RWPE2 (cell line): ENCODE measurements around the gene FOXN3.

ENCODE experiments used
- ATAC-seq: fragments of 200-7000 bp; cut with Tn5 transposase; 3 replicates; pipeline ENCODE4 v1.9.1; 2021; ENCODE audit warnings: low read depth
- DNase-seq: peaks from one replicate; pipeline ENCODE4 v3.0.0-alpha.2; 2020; ENCODE audit warnings: low spot score
- H3K27ac ChIP-seq: fragments of 450-650 bp; 2 replicates; pipeline ENCODE4 v1.5.1; 2017; ENCODE audit warnings: mild to moderate bottlenecking; ENCODE audit not compliant: poor library complexity, severe bottlenecking
- H3K27me3 ChIP-seq: fragments of 250-450 bp; sonication (Bioruptor Pico); 2 replicates; pipeline ENCODE4 v1.5.1; 2021; ENCODE audit warnings: mild to moderate bottlenecking, moderate library complexity; ENCODE audit not compliant: insufficient read depth, poor library complexity, severe bottlenecking
- H3K36me3 ChIP-seq: fragments of 250-450 bp; sonication (Bioruptor Pico); 2 replicates; pipeline ENCODE4 v1.5.1; 2020; ENCODE audit warnings: low read depth, mild to moderate bottlenecking, moderate library complexity
- H3K4me1 ChIP-seq: fragments of 250-450 bp; sonication (Bioruptor Pico); 2 replicates; pipeline ENCODE4 v1.5.1; 2021; ENCODE audit warnings: mild to moderate bottlenecking, moderate library complexity; ENCODE audit not compliant: insufficient read depth, poor library complexity, severe bottlenecking
- H3K4me3 ChIP-seq: fragments of 250-450 bp; sonication (Bioruptor Pico); 2 replicates; pipeline ENCODE4 v1.5.1; 2021; ENCODE audit warnings: mild to moderate bottlenecking, moderate library complexity; ENCODE audit not compliant: severe bottlenecking
- H3K9me3 ChIP-seq: fragments of 250-450 bp; sonication (Bioruptor Pico); 2 replicates; pipeline ENCODE4 v1.5.1; 2021; ENCODE audit warnings: mild to moderate bottlenecking, moderate library complexity; ENCODE audit not compliant: severe bottlenecking
- TF ChIP-seq, protein P1 (sequence below): fragments of 450-650 bp; IDR thresholded peaks from one replicate; pipeline ENCODE4 v1.5.1; 2017; ENCODE audit warnings: mild to moderate bottlenecking, moderate library complexity; ENCODE audit not compliant: poor library complexity, severe bottlenecking

Gene FOXN3

DNA sequence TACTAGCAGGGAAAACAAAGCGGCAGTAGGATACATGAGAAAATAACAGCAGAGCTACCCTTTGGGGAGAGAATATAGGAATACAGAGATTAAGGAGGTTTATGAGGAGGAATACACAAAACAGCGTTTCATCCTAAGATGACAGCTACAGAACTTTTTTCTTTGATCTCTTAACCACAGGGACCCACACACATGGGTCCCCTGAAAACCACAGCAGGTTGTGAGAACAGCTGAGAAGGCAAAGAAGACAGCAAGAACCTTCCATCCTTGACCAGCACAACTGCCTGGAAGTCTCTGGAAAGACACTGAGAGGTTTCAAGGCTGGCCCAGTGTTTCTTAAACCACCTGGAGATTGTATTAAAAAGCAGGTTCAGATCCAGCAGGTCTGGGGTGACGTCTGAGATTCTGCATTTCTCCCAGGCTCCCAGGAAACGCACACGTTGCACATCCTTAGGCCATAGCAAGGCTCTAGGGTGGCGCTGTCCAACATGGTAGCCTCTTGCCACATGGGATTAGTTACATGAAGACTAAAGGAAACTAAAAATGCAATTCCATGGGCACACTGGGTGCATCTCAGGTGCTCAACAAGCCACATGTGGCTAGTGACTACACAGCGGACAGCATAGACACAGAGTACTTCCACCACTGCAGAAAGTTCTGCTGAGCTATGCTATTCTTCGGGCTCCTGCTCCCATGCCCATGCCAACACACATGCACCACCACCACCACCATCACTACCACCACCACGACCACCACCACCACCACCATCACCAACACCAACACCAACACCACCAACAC is 92.3 kb downstream of the FOXN3 start:
- Histone ChIP-seq H3K36me3 (no peaks in the 10 kb centered on the region), H3K4me3 (no peak overlapping the region), H3K4me1 (no peaks in the 10 kb centered on the region), H3K9me3 (no peaks in the 10 kb centered on the region), H3K27ac (no peak overlapping the region), H3K27me3 (no peaks in the 10 kb centered on the region)
- no peak for DNase-seq
- ATAC-seq = no peak
- TF ChIP-seq, protein P1, sequence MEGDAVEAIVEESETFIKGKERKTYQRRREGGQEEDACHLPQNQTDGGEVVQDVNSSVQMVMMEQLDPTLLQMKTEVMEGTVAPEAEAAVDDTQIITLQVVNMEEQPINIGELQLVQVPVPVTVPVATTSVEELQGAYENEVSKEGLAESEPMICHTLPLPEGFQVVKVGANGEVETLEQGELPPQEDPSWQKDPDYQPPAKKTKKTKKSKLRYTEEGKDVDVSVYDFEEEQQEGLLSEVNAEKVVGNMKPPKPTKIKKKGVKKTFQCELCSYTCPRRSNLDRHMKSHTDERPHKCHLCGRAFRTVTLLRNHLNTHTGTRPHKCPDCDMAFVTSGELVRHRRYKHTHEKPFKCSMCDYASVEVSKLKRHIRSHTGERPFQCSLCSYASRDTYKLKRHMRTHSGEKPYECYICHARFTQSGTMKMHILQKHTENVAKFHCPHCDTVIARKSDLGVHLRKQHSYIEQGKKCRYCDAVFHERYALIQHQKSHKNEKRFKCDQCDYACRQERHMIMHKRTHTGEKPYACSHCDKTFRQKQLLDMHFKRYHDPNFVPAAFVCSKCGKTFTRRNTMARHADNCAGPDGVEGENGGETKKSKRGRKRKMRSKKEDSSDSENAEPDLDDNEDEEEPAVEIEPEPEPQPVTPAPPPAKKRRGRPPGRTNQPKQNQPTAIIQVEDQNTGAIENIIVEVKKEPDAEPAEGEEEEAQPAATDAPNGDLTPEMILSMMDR = no peak

DNA sequence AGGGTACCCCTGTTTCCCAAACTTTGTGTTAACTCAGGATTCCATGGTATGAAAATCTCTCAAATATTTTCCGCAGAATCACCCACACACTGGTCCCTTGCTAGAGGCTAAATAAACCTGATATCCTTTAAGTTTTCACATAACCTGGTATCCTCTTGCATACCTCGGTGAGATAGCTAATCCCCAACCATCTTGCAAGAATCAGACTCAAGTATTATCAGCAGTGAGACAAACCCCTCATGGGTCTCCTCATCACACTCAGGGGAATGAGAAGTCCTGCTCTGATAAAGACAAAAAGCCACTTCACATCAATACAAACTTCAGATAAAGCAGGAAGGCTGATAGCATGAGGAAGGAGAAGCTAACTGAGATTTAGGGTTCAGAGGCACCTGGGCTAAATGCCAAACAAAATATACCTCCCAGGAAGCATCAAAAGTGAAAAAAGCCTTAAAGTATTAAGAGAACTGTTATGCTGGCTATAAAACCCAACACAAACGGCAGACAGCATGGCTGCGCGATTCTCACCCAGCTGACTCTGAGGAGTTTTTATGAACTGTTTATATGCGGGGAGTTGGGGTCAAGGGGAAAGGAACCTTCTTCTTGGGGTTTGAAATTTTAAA is 96.5 kb downstream of the FOXN3 start:
- no peak for ATAC-seq
- Histone ChIP-seq H3K9me3 (no peaks in the 10 kb centered on the region), H3K4me1 (no peaks in the 10 kb centered on the region), H3K27me3 (no peaks in the 10 kb centered on the region), H3K4me3 (no peak overlapping the region), H3K36me3 (no peaks in the 10 kb centered on the region), H3K27ac (no peak overlapping the region)
- DNase-seq = no peak
- TF ChIP-seq, protein P1 = no peak

- Histone ChIP-seq H3K36me3 (no peaks in the 10 kb centered on the region), H3K4me1 (no peaks in the 10 kb centered on the region), H3K4me3 (no peak overlapping the region), H3K9me3 (no peaks in the 10 kb centered on the region), H3K27me3 (no peaks in the 10 kb centered on the region), H3K27ac (no peak overlapping the region)
- DNase-seq (no peak), ATAC-seq (no peak)
- TF ChIP-seq, protein P1 = no peak
Measured at GRCh38 chr14:89319687-89320086, 97.3 kb downstream of the FOXN3 start.

DNA sequence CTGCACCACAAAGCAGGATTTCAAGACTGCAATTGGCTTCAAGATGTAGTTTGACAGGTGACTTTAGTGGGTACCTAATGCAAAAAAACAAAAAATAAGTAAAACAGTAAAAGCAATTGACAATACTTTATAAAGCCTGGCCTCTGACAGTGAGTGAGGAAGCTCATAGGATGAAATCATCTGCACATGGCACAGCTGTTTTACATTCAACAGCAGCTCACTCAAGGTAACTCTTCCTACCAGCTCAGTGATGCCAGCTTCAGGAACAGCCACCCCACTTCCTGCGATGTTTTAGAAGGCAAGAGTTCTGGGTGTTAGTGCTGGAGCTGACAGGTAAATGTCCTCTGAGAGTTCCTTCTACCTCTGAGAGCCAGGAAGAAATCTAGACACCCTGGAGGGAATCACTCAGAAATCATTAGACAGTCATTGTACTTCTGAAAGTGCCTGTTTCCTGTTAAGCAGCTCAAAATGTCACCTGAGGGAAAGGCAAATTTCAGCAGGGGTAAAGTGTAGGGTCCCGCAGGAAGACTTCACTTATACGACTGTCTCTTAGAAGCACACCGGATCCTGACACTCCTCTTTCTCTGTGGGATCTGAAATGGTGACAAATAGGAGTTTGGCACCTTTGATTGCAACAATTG is 99.9 kb downstream of the FOXN3 start:
- TF ChIP-seq, protein P1 = no peak
- H3K27me3 ChIP-seq = no peaks in the 10 kb centered on the region
- no peak overlapping the region for H3K27ac ChIP-seq
- no peak overlapping the region for H3K4me3 ChIP-seq
- no peaks in the 10 kb centered on the region for H3K4me1 ChIP-seq
- no peaks in the 10 kb centered on the region for H3K36me3 ChIP-seq
- no peak for ATAC-seq
- no peak for DNase-seq
- no peaks in the 10 kb centered on the region for H3K9me3 ChIP-seq
